RPMI8226 (cell line): ENCODE data around the gene PTCH2.
"Not testable (repeated sequence)": the region's sequence is repeated elsewhere in the genome, so short reads cannot be mapped to it uniquely, and the experiment has no call there.

Source experiments
- DNase-seq: peaks from one replicate; pipeline ENCODE4 v3.0.0-alpha.2; 2015

Gene PTCH2

DNA sequence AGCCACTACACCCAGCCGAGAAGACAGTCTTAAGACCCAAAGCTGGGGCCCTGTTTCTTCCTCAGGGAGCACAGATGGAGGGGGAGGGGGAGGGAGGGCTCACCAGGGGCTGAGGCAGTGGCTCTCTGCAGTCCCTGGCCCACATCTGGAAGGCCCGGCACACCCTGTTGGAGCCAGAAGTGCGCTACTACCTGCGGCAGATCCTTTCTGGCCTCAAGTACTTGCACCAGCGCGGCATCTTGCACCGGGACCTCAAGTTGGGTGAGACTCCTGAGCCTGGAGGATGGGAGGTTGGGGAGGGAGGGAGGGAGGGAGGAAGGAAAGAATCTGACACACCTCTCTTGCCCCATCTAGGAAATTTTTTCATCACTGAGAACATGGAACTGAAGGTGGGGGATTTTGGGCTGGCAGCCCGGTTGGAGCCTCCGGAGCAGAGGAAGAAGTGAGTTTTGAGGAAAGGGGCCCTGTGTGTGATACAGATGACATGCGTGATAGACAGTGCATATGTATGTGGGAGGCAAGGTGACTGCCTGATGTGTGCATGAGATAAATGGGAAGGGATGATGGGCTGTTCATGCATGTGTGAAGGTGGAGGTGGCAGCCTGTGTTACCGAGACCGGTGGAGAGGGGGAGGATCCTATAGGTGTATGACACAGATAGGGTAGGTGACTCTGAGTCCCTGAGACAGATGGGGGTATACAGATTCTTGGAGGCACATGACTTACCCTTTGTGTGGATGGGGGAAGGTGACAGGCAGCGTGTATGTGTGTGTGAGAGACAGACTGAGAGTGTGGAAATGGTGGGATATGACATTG, 41.4 kb downstream of the PTCH2 start:
- DNase-seq, result peak; percentile 62

DNA sequence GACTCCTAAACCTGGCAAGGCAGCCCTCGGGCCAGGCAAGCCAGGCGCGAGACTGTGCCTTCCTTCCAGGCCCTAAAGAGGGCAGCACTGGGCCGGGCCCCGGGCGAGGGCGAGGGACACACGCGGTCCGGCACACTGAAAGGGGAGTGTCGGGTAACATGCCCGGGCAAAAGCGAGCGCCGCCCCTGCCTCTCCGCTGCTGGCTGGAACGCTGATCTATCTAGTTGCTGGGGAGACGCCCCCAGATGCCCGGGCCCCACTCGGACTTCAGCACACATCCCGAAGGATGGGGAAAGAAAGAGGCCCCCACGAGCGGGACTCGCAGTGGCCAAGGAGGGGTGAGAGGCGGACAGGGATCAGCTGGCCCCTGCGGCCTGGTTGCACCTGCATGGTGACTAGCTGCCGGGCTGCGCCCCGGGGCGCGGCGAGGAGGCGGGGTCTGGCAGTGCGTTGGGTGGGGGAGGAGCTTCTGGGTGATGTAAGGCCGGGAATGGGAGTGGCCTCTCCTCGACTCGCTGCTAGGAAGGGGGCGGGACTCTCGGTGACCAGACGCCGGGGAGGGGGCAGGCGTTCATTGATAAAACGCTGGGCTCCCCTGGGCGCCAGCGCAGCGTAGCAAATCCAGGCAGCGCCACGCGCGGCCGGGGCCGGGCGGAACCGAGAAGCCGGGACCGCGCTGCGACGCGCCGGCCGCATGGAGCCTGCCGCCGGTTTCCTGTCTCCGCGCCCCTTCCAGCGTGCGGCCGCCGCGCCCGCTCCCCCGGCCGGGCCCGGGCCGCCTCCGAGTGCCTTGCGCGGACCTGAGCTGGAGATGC, 43.1 kb downstream of the PTCH2 start, which contains the start of gene PLK3:
PLK3 (plus strand) TSS at position 608 of the 815 bp plus-strand sequence; CDS start at position 695, 87 bp downstream.
- DNase-seq, result peak; percentile 100

DNA sequence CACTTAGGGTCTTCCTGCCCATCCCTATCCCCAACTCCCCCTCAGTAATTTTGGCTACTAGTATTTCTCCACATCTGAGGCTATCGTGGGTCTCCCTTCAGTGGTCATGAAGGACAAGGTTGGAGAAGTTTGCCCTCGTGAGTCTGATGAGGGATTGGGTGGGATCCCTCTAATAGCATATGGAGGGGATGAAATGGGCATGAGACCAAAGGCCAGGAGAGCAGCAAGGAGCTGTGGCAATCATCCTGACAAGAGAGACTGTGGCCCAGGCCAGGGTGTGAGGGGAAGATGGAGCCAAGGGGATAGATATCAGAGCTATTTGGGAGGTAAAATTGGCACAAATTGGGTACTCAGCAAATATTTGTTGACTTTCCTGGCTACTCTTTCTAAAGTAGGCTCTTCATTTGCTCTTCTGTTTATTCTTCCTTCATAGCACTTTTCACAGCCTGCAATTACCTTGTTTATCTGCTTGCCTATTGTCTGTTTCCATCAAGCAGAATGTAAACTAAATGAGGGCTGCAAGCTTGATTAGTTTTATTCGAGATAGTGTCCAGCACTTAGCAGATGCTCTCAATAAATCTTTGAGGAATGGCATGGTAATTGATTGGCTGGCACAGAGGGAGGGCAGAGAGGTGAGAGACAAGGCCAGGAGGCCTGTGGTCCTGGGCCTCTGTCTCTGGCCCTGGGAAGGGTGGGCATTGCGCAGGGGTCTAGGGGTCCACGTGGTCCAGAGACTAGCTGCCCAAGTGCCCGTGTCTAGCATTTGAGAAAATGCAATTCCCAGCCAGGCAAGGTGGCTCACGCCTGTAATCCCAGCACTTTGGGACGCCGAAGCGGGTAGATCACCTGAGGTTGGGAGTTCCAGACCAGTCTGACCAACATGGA, 44.3 kb downstream of the PTCH2 start:
- no peak for DNase-seq

GRCh38 chr1:44797886-44798285, 45.2 kb downstream of the PTCH2 start:
- DNase-seq, result not testable (repeated sequence)

DNA sequence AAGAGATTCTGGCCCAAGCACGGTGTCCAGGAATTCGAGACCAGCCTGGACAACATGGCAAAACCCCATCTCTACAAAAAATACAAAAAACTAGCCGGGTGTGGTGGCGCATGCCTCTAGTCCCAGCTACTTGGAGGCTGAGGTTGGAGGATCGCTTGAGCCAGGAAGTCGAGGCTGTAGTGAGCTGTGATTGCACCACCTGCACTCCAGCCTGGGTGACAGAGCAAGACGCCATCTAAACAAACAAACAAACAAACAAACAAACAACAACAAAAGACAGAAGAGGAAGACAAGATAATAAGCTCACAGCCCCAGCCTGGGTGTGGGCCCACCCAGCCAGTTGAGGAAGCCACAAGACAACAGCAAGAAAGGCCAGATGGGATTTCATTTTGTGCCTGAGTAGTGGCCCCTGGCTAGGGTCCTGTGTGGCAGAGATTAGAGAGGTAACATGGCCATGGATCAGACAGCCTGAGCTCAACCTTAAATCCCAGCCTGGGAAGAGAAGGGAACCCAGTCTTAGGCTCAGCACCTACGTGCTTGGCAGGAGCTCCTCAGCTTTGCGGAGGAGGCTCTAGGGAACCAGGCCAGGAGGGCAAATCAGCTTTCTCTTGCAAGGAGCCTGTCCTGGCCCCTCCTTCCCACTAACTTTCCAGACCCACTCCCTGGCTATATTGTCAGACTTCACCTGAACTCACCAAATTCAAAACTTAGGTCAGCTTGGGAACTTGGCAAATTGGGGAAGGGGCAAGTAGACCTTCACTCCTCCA, 50.1 kb downstream of the PTCH2 start:
- no peak for DNase-seq

- DNase-seq, result no peak
These were observed 51.9 kb downstream of the PTCH2 start for GRCh38 chr1:44790968-44791801.

GRCh38 chr1:44788120-44788860, 54.8 kb downstream of the PTCH2 start, which contains the start of gene BEST4:
Gene BEST4, minus strand, starts transcription at chr1:44788170. Its CDS starts 465 bp downstream, at chr1:44787705.
- no peak for DNase-seq

- no peak for DNase-seq
These were observed 55.5 kb downstream of the PTCH2 start for GRCh38 chr1:44787506-44787905.

DNA sequence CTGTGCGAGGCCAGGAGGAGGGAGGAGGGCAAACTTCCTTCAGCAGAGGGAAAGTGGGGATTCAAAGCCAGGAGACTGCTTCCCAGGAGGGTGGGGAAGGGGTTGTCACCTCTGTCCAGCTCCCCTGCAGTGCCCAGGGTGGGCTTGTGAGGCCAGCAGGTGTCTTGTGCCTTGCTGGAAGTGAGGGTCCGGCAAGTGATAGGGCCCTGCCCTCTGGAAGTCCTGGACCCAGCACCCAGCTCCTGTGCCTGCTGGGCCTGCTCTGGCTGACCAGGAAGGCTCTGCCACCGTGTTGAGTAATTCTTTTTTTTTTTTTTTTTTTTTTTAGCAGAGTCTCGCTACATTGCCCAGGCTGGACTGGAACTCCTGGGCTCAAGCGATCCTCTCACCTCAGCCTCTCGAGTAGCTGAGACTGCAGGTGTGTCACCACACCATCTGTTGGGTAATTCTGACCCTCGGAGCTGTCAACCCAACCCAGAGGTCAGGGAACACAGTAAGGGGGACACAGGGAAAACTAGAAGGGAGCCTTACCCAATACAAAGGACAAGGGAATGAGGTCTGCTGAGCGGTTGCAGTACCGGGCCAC, 56.1 kb downstream of the PTCH2 start:
- no peak for DNase-seq

DNA sequence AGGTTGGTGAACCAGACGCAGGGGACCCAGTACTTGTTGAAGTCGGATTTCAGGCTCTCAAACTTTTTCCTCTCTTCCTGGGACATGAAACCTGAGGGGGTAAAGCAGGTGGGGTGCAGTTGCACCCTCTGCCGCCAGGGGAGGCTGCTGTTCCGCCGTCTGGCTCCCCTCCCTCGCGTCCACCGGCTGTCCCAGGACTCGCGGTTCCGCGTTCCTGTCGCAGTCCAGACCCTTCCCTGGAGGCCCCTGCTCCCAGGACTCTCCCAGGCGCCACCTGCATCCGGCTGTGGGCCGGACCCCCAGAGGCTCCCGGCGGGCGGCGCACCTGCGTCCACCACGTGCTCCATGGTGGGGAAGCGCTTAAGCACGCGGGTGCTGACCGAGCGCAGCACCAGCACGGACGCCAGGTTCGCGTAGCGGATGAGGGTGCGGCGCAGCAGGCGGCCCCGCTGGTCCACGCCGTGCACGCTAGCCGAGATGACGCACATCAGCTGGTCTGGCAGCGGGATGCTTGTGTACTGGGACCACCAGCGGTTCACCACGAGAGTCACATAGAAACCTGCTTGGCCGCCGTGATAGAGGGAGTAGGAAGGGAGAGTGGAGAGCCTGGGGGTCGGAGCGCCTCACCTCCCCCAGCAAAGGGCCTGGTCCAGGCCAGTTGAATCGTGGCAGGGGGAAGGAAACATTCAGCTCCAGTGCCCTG, 56.8 kb downstream of the PTCH2 start:
- peak; percentile 77 for DNase-seq

GRCh38 chr1:44785501-44786137, 57.4 kb downstream of the PTCH2 start:
- DNase-seq, result no peak

DNA sequence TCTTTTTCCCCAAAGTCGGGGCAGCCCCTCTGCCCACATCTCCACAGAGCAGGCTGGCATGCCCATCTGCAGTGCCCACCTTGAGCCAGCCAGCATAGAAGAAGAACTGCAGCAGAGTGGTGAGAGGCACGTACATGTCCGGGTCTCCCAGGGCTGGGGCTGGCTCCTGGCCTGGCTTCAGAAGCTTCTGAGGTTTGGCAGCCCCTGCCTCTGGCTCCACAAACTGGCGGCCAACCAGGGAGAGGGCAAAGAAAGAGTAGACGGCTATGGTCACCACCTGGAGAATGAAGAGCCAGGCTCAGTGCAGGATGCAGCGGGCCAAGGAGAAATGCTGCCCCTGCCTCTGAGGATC, 58.0 kb downstream of the PTCH2 start:
- no peak for DNase-seq

DNA sequence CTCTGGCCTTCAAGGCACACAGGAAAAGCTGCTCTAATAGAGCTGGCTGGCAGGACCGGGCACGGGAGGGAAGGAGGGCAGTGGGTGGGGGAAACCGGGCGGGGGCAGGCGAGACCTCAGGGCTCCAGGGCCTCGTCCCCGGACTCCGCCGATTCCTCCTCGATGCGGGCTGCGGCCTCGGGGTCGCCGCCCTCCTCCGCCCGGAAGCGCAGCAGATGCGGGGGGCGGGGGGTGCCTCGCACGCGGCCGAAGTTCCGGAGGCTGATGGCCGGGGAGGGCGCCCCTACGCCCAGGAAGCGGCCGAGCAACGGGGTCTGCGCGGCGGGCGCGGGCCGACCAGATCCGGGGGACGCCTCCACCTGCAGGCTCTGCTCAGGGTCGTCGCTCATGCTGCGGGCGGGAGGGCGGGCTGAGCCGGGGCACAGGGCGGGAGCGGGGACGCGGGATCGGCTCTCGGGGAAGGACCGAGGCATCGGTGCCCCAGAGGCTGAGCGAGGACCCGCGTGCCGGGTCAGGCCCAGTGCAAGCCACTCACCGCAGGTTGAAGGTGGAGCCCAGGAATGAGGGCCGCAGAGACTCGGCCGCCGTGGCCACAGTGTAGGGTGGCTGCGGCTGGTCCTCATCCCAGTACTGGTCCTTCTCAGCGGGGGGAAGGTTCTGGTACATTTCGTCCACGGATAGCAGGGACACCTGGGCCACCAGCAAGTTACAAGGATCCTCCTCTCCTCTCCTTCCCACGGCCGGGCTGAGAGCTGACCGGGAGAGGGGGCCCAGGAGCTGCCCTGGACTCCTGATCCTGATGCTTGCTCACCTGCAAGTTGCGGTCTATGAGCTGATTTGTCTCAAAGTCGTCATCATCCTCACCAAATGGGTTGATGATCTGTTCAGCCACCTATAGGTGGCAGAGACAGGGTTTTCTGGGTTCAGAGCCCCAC, 58.7 kb downstream of the PTCH2 start:
- DNase-seq, result no peak

DNA sequence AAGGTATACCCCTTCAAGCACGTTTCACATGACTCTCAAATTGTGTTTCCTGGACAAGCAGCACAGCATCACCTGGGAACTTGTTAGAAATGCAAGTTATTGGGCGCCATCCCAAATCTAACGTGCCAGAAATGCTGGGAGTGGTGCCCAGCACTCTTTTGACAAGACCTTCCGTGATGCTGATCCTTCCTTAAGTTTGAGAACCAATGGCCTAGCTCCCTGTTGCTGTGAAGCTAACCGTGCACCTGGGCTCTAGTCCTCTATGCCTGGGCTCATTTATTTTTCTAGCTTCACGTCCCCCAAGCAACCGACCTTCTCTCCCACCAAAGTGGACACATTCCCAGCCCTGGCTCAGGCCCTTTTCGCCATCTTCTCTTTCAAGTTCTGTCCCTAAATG, 59.4 kb downstream of the PTCH2 start:
- DNase-seq, result no peak

DNA sequence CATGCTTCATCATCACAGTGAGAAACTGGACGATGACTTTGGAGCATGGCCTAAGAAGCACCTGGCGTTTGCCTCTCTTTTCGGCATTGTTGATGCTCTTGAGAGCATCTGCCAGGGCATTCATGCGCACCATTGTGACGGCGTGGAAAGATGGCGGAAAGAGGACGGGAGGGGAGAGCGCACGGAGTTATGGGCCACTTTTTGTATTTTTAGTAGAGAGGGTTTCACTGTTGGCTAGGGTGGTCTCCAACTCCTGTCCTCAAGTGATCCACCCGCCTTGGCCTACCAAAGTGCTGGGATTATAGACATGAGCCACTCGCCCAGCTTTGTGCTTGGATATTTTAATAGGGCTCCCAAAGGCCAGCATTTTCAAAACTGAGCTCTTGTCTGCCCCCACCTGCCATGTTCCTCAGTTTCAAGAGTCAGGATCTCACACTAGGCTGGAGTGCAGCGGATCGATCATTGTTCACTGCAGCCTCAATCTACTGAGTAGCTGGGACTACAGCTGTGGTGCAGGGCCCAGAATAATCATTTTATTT, 62.4 kb downstream of the PTCH2 start:
- no peak for DNase-seq

GRCh38 chr1:44778705-44779576, 64.1 kb downstream of the PTCH2 start:
- no peak for DNase-seq
